Right lobe of liver (tissue), 6 donors: ENCODE measurements around the gene MARK4. TPM values are rescaled to one million over a fixed set of nuclear protein-coding genes. Genes with fewer than 3 reads are reported as not detected.

Experiments used
- ATAC-seq, 4 donors: fragments of 200-7000 bp; cut with Tn5 transposase; one replicate each; pipeline ENCODE4 v1.9.1; 2020; ENCODE audit warnings: mild to moderate bottlenecking in 4 of 4, moderate library complexity in 4 of 4
- DNase-seq, 3 donors: peaks; one replicate each; pipeline ENCODE4 v3.0.0-alpha.2; 2020
- H3K27ac ChIP-seq, 3 donors: fragments of 200-600 bp; one replicate each; pipeline ENCODE4 v1.8.0; 2022
- H3K27me3 ChIP-seq, 2 donors: fragments of 200-600 bp; one replicate each; pipeline ENCODE4 v1.8.0; 2022
- H3K36me3 ChIP-seq, 4 donors: fragments of 200-600 bp; sonication (generic) in 1 of 4; one replicate each; pipeline versions ENCODE4 v1.5.1 to v1.8.0; 2017 to 2022; ENCODE audit warnings: control low read depth in 1 of 4
- H3K4me1 ChIP-seq, 4 donors: fragments of 200-600 bp; sonication (generic) in 1 of 4; one replicate each; pipeline versions ENCODE4 v1.5.1 to v1.8.0; 2017 to 2022; ENCODE audit warnings: control low read depth in 1 of 4
- H3K4me3 ChIP-seq, 3 donors: fragments of 200-600 bp; one replicate each; pipeline ENCODE4 v1.8.0; 2022
- H3K9me3 ChIP-seq, 4 donors: fragments of 200-600 bp; sonication (generic) in 1 of 4; one replicate each; pipeline versions ENCODE4 v1.5.1 to v1.8.0; 2017 to 2022; ENCODE audit warnings: control low read depth in 1 of 4
- POLR2A ChIP-seq: fragments of 450-650 bp; IDR thresholded peaks from one replicate; pipeline ENCODE4 v1.6.1; 2017; ENCODE audit warnings: antibody characterized with exemption, mild to moderate bottlenecking
- WGBS: methylation state at CpG from one replicate; pipeline ENCODE4 v1.1.6; 2018; ENCODE audit warnings: low coverage, low lambda C conversion rate; ENCODE audit not compliant: insufficient coverage; ENCODE audit errors: missing lambda C conversion rate; 5-methylcytosine and 5-hydroxymethylcytosine counted together
- intact Hi-C, 2 donors: fragments of 100-400 bp; cut with DNase I; formaldehyde crosslinking; loops; one replicate each; pipeline versions ENCODE4 v1.11.2 to v1.14.1; 2022
- total RNA-seq, 6 experiments: library from RNA; depleted of rRNA in 2 of 6; stranded (reverse); fragments of >200 nt in 2 of 6; fragmentation: NEBNext Ultra II Directional in 3 of 6; extraction: Animal tissue kit (Norgen Biotek cat#: 25700) in 3 of 6; gene quantifications; one replicate each; pipeline versions ENCODE4 v1.1.0 to v1.2.4, GENCODE V29; 2016 to 2023
- TF ChIP-seq, protein P1 (sequence below), 4 donors: fragments of 200-600 bp in 3 of 4; fragments of 450-650 bp in 1 of 4; IDR thresholded peaks; one replicate each; pipeline versions ENCODE4 v1.5.1 to v1.8.0; 2016 to 2022; ENCODE audit warnings: antibody characterized with exemption in 4 of 4, mild to moderate bottlenecking in 2 of 4
- donor health status: DM: no; HTN: yes; CAD: no.
- donor health status: DM: no; HTN: no; CAD: no.
- donor health status: DM: no; HTN: no; CAD: no.
- donor health status: DM: no; HTN: yes; CAD: no.
- donor health status: DM: no; HTN: yes; CAD: no.

The MARK4 gene
- total RNA-seq, 6 experiments from 2014 or later: 14.2 to 23.5 (median 17.5) TPM

DNA sequence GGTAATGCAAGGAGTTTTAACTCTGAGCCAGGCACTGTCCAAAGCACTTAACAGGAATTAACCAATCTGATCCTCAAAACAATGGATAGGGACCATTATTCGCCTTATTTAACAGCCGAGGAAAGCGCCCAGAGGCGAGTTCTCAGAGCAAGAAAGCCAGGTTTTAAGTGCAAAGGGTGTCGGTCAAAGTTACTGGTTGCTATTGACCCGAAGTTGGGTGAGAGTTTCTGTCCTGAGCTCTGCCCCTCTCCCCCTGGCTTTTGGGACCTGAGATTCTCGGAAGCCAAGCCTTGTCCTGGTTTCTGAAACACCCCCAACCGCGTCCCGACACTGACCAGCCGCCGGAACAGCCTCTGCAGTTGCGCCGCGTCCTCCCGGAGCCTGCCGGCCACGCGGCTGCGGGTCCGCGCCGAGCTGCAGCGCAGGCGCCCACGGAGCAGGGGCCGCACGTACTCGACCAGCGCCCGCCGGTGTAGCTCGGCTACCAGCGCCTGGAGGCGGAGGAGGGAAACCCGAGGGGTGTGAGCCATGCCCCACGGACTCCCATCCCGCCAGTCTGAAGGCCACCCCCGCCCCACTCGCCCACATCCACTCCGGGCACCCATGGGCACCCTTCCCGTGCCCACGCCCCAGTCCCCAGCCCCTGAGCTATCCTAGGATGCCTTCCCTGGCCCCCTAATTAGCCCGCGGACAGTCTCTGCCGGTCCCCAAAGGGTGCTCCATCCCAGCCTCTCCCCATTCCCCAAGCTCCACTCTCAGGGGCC lies 33.7 kb upstream of the MARK4 start:
- no peaks in the 10 kb centered on the region for H3K4me1 ChIP-seq
- WGBS: 21% methylated on average over 14 of the region's 46 CpGs

DNA sequence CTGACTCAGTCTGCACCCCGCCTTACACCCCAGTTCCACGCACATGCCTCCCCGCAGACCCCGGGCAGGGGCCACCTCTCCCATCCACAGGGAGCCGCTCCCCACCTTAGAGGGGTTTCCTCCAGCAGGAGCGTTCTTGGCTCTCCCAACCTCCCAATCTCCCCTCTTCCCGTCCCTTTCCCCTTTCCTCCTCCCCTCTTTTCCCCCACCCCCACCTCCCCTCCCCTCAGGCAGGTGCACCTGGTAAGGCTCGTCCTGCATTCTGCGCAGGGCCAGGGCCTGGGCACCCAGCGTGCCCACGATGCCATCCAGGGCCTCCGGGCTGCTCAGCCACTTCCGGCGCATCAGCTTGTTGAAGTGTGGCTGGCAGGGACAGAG lies 33.1 kb upstream of the MARK4 start:
- Histone ChIP-seq H3K36me3 (no peaks in the 10 kb centered on the region), H3K4me3 (no peak overlapping the region), H3K4me1 (no peaks in the 10 kb centered on the region), H3K9me3 (no peaks in the 10 kb centered on the region), H3K27me3 (no peaks in the 10 kb centered on the region), H3K27ac (no peak overlapping the region)
- ATAC-seq (no peak), DNase-seq (no peak)
- no peak for TF ChIP-seq POLR2A
- TF ChIP-seq, protein P1, sequence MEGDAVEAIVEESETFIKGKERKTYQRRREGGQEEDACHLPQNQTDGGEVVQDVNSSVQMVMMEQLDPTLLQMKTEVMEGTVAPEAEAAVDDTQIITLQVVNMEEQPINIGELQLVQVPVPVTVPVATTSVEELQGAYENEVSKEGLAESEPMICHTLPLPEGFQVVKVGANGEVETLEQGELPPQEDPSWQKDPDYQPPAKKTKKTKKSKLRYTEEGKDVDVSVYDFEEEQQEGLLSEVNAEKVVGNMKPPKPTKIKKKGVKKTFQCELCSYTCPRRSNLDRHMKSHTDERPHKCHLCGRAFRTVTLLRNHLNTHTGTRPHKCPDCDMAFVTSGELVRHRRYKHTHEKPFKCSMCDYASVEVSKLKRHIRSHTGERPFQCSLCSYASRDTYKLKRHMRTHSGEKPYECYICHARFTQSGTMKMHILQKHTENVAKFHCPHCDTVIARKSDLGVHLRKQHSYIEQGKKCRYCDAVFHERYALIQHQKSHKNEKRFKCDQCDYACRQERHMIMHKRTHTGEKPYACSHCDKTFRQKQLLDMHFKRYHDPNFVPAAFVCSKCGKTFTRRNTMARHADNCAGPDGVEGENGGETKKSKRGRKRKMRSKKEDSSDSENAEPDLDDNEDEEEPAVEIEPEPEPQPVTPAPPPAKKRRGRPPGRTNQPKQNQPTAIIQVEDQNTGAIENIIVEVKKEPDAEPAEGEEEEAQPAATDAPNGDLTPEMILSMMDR (IDR thresholded peaks at IDR 0.05): no peak
- intact Hi-C loops: no loop called here
- 21% methylated on average over 12 of the region's 14 CpGs for WGBS

More for the DNA sequence above, 33.7 kb upstream of the MARK4 start:
- H3K27ac ChIP-seq: no peak overlapping the region
- no peaks in the 10 kb centered on the region for H3K27me3 ChIP-seq
- TF ChIP-seq POLR2A: no peak
- TF ChIP-seq, protein P1 (IDR thresholded peaks at IDR 0.05): no peak
- no peaks in the 10 kb centered on the region for H3K9me3 ChIP-seq
- peak in 1 of 4 donors; percentile 9 for ATAC-seq
- H3K36me3 ChIP-seq: no peaks in the 10 kb centered on the region
- intact Hi-C loops: no loop called here
- no peak overlapping the region for H3K4me3 ChIP-seq
- no peak for DNase-seq

DNA sequence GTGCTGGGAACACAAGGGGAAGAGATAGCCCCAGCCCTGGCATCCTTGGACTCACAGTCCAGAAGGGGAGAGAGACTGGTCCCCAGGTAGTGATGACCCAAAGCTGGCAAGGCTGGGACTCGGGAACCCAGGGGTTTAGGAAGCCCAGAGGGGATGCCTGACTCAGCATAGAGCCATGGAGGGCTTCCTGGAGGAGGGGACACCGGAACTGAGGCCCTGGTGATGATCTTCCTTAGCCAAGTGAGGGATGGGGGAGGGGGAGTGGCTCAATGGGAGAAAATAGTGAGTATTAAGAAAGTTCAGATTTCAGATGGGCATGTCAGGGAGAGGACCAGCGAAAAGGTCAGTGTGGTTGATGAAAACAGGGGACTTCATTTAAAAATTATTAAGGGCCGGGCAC lies 32.6 kb upstream of the MARK4 start:
- whole genome bisulfite sequencing: 47% methylated on average over 4 of the region's 4 CpGs
- no peaks in the 10 kb centered on the region for H3K36me3 ChIP-seq
- ATAC-seq (no peak), DNase-seq (no peak)
- intact Hi-C loops: no loop called here
- H3K9me3 ChIP-seq: no peaks in the 10 kb centered on the region
- no peak for TF ChIP-seq POLR2A
- TF ChIP-seq, protein P1 (IDR thresholded peaks at IDR 0.05): no peak
- no peak overlapping the region for H3K27ac ChIP-seq
- H3K27me3 ChIP-seq: no peaks in the 10 kb centered on the region
- H3K4me3 ChIP-seq: no peak overlapping the region
- no peaks in the 10 kb centered on the region for H3K4me1 ChIP-seq

DNA sequence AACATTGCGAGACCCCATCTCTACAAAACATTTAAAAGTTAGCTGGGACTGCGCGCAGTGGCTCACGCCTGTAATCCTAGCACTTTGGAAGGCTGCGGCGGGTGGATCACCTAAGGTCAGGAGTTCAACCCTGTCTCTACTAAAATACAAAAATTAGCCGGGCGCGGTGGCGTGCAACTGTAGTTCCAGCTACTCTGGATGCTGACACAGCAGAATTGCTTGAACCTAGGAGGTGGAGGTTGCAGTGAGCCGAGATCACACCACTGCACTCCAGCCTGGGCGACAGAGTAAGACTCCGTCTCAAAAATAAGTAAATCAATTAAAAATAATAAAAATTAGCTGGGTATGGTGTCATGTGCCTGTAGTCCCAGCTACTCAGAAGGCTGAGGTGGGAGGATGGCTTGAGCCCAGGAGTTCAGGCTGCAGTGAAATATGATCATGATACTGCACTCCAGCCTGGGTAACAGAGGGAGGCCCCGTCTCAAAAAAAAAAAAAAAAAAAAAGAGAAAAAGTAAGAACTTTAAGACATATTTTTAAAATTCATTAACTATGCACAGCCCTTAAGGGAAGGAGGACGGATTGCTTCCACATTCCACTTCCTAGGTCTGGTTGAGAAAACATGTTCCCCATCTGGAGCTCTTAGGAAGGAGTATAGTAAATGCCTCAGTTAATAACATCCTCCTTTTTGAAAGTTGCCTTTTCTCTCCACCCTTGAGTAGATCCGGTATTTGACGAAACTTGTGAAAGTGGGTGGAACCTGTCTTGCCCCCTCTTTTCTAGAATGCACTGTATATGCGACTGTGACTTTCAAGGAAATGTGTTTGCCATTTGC lies 31.9 kb upstream of the MARK4 start:
- intact Hi-C loops: no loop called here
- WGBS: 45% methylated on average over 11 of the region's 18 CpGs
- Histone ChIP-seq H3K27ac (no peak overlapping the region), H3K4me3 (no peak overlapping the region), H3K4me1 (no peaks in the 10 kb centered on the region), H3K9me3 (no peaks in the 10 kb centered on the region), H3K27me3 (no peaks in the 10 kb centered on the region), H3K36me3 (no peaks in the 10 kb centered on the region)
- no peak for TF ChIP-seq POLR2A
- TF ChIP-seq, protein P1 (IDR thresholded peaks at IDR 0.05): no peak
- ATAC-seq: no peak
- no peak for DNase-seq
